G401 (cell line): Measurements from ENCODE around the gene RIN3. TPM values are rescaled to one million over a fixed set of nuclear protein-coding genes. Genes with fewer than 3 reads are reported as not detected.

Experiments
- DNase-seq: peaks from one replicate; pipeline ENCODE4 v3.0.0-alpha.2; 2015; ENCODE audit warnings: low spot score
- in situ Hi-C: cut with HindIII; loops from 2 replicates; pipeline ENCODE4 v1.10.0; 2016; ENCODE audit warnings: low sequenced_read_pairs, mixed read lengths
- total RNA-seq: library from RNA; depleted of rRNA; stranded (reverse); fragments of >200 nt; shearing (Covaris generic); gene quantifications from 2 replicates; pipeline ENCODE4 v1.2.3, GENCODE V29; 2014

RIN3 gene
- total RNA-seq, 1 experiment from 2014 or later = 0.85 TPM

- DNase-seq = no peak
- in situ Hi-C loops = no loop called here
These were observed 35.7 kb downstream of the RIN3 start for GRCh38 chr14:92549105-92549858.

GRCh38 chr14:92549859-92550230 lies 36.3 kb downstream of the RIN3 start:
- DNase-seq = no peak
- in situ Hi-C loops = no loop called here

- no peak for DNase-seq
- in situ Hi-C loops = no loop called here
These were observed 37.7 kb downstream of the RIN3 start for GRCh38 chr14:92551044-92551841.

- in situ Hi-C loops = no loop called here
- DNase-seq = no peak
These were observed 38.5 kb downstream of the RIN3 start for GRCh38 chr14:92552066-92552465.

- in situ Hi-C loops = no loop called here
- DNase-seq = no peak
These were observed 39.9 kb downstream of the RIN3 start for GRCh38 chr14:92553438-92553837.

DNA sequence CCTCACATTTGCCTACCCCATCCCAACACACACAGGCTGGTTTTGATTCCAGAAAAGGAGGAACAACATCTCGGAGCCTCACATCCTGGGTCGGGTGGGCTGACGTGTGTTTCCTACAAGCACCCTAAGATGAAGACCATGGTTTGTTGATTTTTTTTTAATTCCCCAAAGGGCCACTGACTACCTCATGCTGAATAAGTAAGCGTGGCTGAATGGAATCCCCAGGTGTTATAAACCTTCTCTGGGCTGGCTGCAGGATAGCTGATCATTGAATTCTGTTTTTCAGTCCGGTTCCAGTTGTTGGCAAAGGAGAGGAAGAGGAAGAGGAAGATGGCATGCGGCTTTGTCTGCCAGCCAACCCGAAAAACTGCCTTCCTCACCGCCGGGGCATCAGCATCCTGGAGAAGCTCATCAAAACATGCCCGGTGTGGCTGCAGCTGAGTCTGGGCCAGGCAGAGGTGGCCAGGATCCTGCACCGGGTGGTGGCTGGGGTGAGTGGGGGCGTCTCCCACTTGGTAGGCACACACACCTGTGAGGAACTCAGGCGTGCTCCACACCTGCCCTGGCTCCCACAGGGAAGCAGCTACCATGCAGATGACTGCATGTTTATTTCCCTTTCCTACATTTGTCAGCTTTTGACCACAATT lies 42.0 kb downstream of the RIN3 start:
- in situ Hi-C loops = no loop called here
- DNase-seq = no peak

DNA sequence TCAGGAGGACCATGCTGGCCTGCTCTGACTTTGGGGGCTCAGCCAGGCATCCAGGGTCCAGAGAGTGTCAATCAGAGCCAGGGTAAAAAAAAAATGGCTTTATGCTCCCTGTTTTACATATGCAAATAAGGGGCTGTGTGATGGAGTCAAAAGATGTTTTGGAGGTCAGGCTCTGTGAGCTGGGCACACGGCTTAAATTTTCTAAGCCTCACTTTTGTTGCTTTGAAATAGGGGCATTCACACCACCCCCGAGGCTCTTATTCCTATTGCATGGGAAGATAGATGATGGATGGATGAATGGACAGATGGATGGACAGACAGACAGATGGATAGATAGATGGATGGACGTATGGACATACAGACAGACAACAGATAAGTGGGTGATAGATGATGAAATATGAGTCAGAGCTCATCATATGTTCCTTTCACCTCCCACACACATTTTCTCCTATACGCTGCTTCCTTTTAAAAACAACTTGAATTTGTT lies 42.7 kb downstream of the RIN3 start:
- no peak for DNase-seq
- in situ Hi-C loops = no loop called here

- DNase-seq = no peak
- in situ Hi-C loops = no loop called here
These were observed 43.4 kb downstream of the RIN3 start for GRCh38 chr14:92556863-92557543.

DNA sequence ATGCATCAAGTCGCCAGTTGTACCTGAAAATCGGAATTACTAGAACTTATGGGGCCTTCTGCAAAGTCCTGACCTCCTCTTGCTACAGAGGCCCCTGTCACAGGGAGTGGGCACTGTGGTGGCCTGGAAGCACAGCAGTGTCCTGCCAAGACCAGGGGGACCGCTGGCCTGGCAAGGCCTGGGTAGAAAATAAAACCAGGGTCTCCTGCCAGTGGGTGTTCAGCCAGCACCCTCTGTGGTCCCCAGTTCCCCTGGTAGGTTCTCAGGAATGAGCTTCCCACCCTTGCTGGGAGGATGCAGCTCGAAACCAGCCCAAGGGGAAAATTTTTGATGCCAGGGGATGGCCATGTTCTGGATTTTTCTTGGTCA lies 43.9 kb downstream of the RIN3 start:
- in situ Hi-C loops = no loop called here
- no peak for DNase-seq

GRCh38 chr14:92558319-92558718 lies 44.7 kb downstream of the RIN3 start:
- in situ Hi-C loops = no loop called here
- DNase-seq = no peak

- in situ Hi-C loops = no loop called here
- DNase-seq = no peak
These were observed 45.9 kb downstream of the RIN3 start for GRCh38 chr14:92559486-92559885.

- DNase-seq = no peak
- in situ Hi-C loops = no loop called here
These were observed 46.7 kb downstream of the RIN3 start for GRCh38 chr14:92560106-92560865.

GRCh38 chr14:92561906-92562479 lies 48.4 kb downstream of the RIN3 start:
- in situ Hi-C loops = no loop called here
- no peak for DNase-seq

DNA sequence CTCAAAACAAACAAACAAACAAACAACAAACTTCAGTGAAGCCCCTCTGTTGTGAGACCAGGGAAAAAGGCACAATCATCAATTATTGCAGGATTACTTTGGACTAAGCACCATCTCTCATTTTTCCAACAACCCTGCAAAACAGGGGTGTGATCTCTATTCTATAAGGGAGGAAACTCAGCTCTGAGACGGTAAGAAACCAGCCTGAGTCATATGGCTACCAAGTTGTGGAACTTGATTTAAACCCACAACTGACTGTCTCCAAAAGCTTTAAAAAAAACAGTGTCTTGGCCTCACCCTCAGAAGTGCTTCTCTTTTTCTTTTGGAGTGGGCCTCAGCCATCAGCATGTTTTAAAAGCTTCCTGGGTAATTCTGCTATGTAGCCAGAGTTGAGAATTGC lies 49.8 kb downstream of the RIN3 start:
- in situ Hi-C loops = no loop called here
- DNase-seq = no peak

- DNase-seq = no peak
- in situ Hi-C loops = no loop called here
These were observed 50.2 kb downstream of the RIN3 start for GRCh38 chr14:92563765-92564285.

GRCh38 chr14:92564344-92565039 lies 50.9 kb downstream of the RIN3 start:
- in situ Hi-C loops = no loop called here
- no peak for DNase-seq

GRCh38 chr14:92565040-92565717 lies 51.6 kb downstream of the RIN3 start:
- no peak for DNase-seq
- in situ Hi-C loops = no loop called here
